ENCODE results near the gene U2AF2. TPM values are rescaled to one million over a fixed set of nuclear protein-coding genes. Genes with fewer than 3 reads are reported as not detected.

U2AF2 gene
- total RNA-seq, 1 experiment from 2014 or later: 323 TPM

DNA sequence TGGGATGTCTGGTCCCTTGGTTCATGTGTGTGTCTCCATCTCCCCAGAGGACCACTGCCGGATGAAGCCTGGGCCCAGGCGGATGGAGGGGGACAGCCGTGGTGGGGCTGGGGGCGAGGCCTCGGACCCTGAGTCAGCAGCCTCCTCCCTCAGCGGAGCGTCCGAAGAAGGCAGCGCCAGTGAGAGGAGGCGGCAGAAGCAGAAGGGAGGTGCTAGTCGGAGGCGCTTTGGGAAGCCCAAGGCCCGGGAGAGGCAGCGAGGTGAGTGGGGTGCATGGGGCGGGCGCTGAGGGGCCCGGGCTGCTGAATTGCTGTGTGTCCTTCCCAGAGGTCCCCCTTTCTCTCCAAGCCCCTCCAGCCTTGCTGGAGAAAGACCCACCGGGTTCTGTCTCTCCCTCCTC is 3.6 kb upstream of the U2AF2 start:
- H2AFZ ChIP-seq: no peak overlapping the region
- peaks cover 7% of the 10 kb centered on the region for H3K36me3 ChIP-seq (ENCODE audit: low read depth)
- intact Hi-C loops (cut with micrococcal nuclease; ENCODE audit: unreplicated experiment): loop anchor here (5.0 kb wide), 1 partner anchor 491 kb away; the partner anchor contains the start of gene ZNF444
- H3F3A ChIP-seq (ENCODE audit: insufficient read depth, low read depth): peaks cover 25% of the 10 kb centered on the region; the same call in 1 of the 2 replicates
- H3K27ac ChIP-seq: no peak overlapping the region
- H3K9me2 ChIP-seq (ENCODE audit: insufficient read depth): no peaks in the 10 kb centered on the region
- no peak overlapping the region for H3K4me2 ChIP-seq
- H3K4me1 ChIP-seq (replicated peaks; ENCODE audit: insufficient read depth): peaks cover 5% of the 10 kb centered on the region; the same call in 1 of the 2 replicates
- POLR2A ChIA-PET (ENCODE audit: unreplicated experiment): no interaction called here
- CTCF ChIA-PET: no interaction called here
- TF ChIP-seq, protein P1, sequence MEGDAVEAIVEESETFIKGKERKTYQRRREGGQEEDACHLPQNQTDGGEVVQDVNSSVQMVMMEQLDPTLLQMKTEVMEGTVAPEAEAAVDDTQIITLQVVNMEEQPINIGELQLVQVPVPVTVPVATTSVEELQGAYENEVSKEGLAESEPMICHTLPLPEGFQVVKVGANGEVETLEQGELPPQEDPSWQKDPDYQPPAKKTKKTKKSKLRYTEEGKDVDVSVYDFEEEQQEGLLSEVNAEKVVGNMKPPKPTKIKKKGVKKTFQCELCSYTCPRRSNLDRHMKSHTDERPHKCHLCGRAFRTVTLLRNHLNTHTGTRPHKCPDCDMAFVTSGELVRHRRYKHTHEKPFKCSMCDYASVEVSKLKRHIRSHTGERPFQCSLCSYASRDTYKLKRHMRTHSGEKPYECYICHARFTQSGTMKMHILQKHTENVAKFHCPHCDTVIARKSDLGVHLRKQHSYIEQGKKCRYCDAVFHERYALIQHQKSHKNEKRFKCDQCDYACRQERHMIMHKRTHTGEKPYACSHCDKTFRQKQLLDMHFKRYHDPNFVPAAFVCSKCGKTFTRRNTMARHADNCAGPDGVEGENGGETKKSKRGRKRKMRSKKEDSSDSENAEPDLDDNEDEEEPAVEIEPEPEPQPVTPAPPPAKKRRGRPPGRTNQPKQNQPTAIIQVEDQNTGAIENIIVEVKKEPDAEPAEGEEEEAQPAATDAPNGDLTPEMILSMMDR (conservative IDR thresholded peaks at IDR 0.05): no peak
- no peak for TF ChIP-seq EZH2 (IDR thresholded peaks at IDR 0.05; ENCODE audit: low read depth)
- no TSS peak for BruUV-seq (replicated peaks)
- H3K9me3 ChIP-seq (ENCODE audit: insufficient read depth, low read depth): no peaks in the 10 kb centered on the region
- H4K20me1 ChIP-seq (ENCODE audit: insufficient read depth): peaks cover 15% of the 10 kb centered on the region
- DNase-seq: peak in 1 of 2 experiments; percentile 10
- H3K4me3 ChIP-seq: no peak overlapping the region
- H3K79me2 ChIP-seq (ENCODE audit: low read depth): peaks cover 20% of the 10 kb centered on the region
- no peaks in the 10 kb centered on the region for H3K27me3 ChIP-seq (ENCODE audit: insufficient read depth, low read depth)

DNA sequence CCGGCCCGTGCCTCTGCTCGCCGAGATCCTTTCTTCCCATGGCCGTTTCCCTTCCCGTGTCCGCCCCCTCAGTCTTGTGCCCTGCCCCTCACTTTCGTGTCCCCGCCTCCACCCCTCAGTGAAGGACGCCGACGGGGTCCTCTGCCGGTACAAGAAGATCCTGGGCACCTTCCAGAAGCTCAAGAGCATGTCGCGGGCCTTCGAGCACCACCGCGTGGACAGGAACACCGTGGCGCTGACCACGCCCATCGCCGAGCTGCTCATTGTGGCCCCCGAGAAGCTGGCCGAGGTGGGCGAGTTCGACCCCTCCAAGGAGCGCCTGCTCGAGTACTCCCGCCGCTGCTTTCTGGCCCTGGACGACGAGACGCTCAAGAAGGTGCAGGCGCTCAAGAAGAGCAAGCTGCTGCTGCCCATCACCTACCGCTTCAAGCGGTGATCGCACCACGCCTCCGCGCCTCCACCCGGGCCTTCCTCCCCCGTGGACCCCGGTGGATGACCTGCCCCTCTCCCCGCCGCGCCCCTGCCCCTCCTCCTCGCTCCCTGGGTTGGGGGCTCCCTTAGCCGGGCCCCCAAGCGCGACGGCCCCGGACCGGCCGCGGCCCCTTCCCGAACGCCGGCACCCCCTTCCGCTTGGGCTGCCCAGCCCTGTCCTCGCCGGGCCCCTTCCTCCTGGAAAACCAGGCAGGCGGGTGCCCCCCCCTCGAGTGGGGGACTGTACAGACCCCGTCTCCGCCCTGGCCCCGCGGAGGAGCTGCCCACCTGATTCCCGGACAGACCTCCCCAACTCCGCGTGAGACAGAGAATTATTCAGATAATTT is 2.3 kb upstream of the U2AF2 start:
- Histone ChIP-seq H3K4me3 (peak overlapping the region; percentile 72; the same call in 1 of the 2 replicates), H2AFZ (no peak overlapping the region), H3K4me2 (peak overlapping the region; percentile 79), H3F3A (ENCODE audit: insufficient read depth, low read depth) (peaks cover 13% of the 10 kb centered on the region; the same call in 1 of the 2 replicates), H3K27ac (no peak overlapping the region), H4K20me1 (ENCODE audit: insufficient read depth) (peaks cover 20% of the 10 kb centered on the region), H3K9me3 (ENCODE audit: insufficient read depth, low read depth) (no peaks in the 10 kb centered on the region), H3K27me3 (ENCODE audit: insufficient read depth, low read depth) (no peaks in the 10 kb centered on the region), H3K4me1 (replicated peaks; ENCODE audit: insufficient read depth) (peaks cover 17% of the 10 kb centered on the region), H3K36me3 (ENCODE audit: low read depth) (peaks cover 14% of the 10 kb centered on the region; the same call in 1 of the 2 replicates), H3K79me2 (ENCODE audit: low read depth) (peaks cover 30% of the 10 kb centered on the region), H3K9me2 (ENCODE audit: insufficient read depth) (no peaks in the 10 kb centered on the region)
- no TSS peak for BruUV-seq (replicated peaks)
- ChIA-PET CTCF (interaction anchor here (0.7 to 0.9 kb wide), 3 partner anchors 166 to 681 kb away, joined by 4 read pairs; no protein-coding TSS in a partner anchor), POLR2A (ENCODE audit: unreplicated experiment) (no interaction called here)
- peak in 1 of 2 experiments; percentile 25 for DNase-seq
- TF ChIP-seq, protein P1 (conservative IDR thresholded peaks at IDR 0.05): no peak
- TF ChIP-seq EZH2 (IDR thresholded peaks at IDR 0.05; ENCODE audit: low read depth): no peak
- intact Hi-C loops (cut with micrococcal nuclease; ENCODE audit: unreplicated experiment): loop anchor here (5.0 kb wide), 1 partner anchor 490 kb away; the partner anchor contains the start of gene ZNF444

DNA sequence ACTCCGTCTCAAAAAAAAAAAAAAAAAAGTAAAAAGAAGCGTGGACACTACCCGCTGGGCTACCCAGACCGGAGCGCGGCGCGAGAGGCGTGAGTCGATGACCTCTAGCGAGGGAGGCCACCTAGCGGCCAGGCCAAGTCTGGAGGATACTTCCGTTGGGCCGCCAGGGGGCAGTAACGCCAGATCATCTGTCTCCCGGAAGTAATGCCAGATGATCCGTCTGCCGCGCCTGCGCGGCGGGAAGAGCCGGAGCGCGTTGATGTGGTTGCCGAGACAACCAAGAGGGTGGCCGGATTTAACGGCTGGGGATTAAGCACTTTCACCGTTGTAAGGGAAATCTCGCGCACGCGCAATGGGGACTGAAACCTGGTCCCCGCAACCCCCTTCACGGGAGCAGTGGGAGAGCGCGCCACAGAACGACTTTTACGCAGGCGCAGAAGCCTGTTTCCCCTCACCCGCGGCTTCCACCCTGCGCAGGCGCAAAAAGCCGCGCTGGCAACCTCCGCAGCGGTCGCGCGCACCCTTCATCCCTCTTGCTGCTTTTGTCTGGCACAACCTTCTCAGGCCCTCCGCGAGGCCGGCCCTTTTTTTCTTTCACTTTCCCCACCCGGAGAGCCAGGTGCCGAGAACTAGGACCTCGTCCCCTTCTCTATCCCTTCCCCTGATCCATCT is 1.0 kb upstream of the U2AF2 start:
- Histone ChIP-seq H3K9me2 (ENCODE audit: insufficient read depth) (no peaks in the 10 kb centered on the region), H3F3A (ENCODE audit: insufficient read depth, low read depth) (peaks cover 10% of the 10 kb centered on the region; the same call in 1 of the 2 replicates), H3K4me3 (peak overlapping the region; percentile 72), H3K27me3 (ENCODE audit: insufficient read depth, low read depth) (no peaks in the 10 kb centered on the region), H3K27ac (peak overlapping the region; percentile 95), H3K36me3 (ENCODE audit: low read depth) (peaks cover 18% of the 10 kb centered on the region; the same call in 1 of the 2 replicates), H3K9me3 (ENCODE audit: insufficient read depth, low read depth) (no peaks in the 10 kb centered on the region), H3K4me1 (replicated peaks; ENCODE audit: insufficient read depth) (peaks cover 25% of the 10 kb centered on the region), H3K79me2 (ENCODE audit: low read depth) (peaks cover 39% of the 10 kb centered on the region), H2AFZ (peak overlapping the region; percentile 68), H4K20me1 (ENCODE audit: insufficient read depth) (peaks cover 33% of the 10 kb centered on the region), H3K4me2 (peak overlapping the region; percentile 79)
- ChIA-PET CTCF (interaction anchor here (0.7 to 1.3 kb wide), 8 partner anchors 14 to 680 kb away, joined by 4 to 11 read pairs (median 4); no protein-coding TSS in a partner anchor), POLR2A (ENCODE audit: unreplicated experiment) (interaction anchor here (0.6 to 1.4 kb wide), 15 partner anchors 11 to 1193 kb away, joined by 3 to 13 read pairs (median 4); partner anchors contain the start of genes FIZ1, LENG9, UBE2S and ZNF581)
- TF ChIP-seq EZH2 (IDR thresholded peaks at IDR 0.05; ENCODE audit: low read depth): no peak
- TF ChIP-seq, protein P1 (conservative IDR thresholded peaks at IDR 0.05): peak; percentile 97
- DNase-seq: peak; percentile 96 to 99
- intact Hi-C loops (cut with micrococcal nuclease; ENCODE audit: unreplicated experiment): loop anchor here (1.0 to 5.0 kb wide), 3 partner anchors 10 to 489 kb away; partner anchors contain the start of genes ZNF444 and ZNF581
- TSS peak; percentile 84 for BruUV-seq (replicated peaks)
